ENCODE data around the gene SOX10. TPM values are rescaled to one million over a fixed set of nuclear protein-coding genes. Genes with fewer than 3 reads are reported as not detected.

The SOX10 gene
- total RNA-seq, 1 experiment from 2014 or later, result 2.4 TPM

DNA sequence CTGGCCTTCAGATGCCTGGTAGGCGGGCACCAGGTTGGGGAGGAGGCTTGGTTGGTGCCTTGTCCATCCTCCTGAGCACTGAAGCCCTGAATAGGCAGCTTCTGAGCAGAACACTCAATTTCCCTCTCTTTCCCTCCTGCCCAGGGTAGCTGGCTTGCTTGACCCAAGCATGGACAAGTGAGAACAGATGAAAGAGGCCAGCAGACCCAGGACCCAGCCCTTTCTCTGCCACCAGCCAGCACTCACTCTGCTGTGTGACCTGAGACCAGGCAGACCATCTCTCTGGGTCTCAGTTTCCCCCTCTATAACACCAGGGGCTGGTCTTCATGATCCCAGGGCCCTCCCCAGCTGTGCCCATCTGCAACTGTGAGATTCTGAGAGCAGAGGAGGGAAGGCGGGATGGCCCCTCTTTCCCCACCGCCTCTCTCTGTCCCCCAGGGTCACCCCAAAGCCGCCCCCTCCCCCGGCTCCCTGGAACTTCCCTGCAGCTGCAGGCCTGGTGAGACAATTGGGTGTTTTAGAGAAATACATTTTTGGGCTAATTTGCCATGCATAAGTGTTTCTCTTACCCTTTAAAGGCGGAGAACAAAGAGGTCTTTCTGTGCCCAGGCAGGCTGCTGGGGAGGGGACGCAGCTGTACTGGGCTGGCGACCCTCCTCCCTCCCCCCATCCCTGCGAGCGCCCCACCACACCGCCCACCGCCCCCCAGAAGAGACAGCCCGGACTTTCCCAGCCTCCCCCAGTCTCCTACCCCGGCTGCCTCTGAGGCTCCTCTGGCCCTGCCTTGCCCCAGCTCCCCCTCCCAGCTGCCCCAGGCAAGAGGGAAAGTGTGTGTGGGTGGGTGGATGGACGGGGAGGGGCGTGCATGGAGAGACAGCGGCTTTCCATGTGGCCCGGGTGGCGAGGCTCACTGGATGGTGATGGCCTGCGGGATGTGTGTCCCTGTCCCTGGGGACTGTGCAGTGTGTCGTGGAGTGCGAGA, 42.1 kb upstream of the SOX10 start:
- Histone ChIP-seq H3K4ac (ENCODE audit: low read depth, low read length) (no peak overlapping the region), H2AFZ (ENCODE audit: low read length) (no peak overlapping the region), H3K27me3 (ENCODE audit: insufficient read depth, low read length) (no peaks in the 10 kb centered on the region), H3K14ac (ENCODE audit: insufficient read depth, low read length) (peak overlapping the region; percentile 24; the same call in 1 of the 2 replicates), H3T11ph (ENCODE audit: low read length) (no peak overlapping the region), H3K9ac (ENCODE audit: extremely low read depth, insufficient read length, low read length) (no peak overlapping the region), H3K23me2 (ENCODE audit: insufficient read length, low read depth, low read length, poor library complexity, severe bottlenecking) (no peaks in the 10 kb centered on the region), H4K5ac (ENCODE audit: insufficient read length, low read depth, low read length) (no peak overlapping the region), H3K79me2 (ENCODE audit: insufficient read depth, low read length) (no peaks in the 10 kb centered on the region), H4K91ac (ENCODE audit: insufficient read length, low read depth, low read length) (no peak overlapping the region), H2BK20ac (ENCODE audit: low read depth, low read length, poor library complexity, severe bottlenecking) (no peak overlapping the region), H2BK12ac (ENCODE audit: insufficient read length, low read depth, low read length) (no peak overlapping the region), H2AK5ac (ENCODE audit: insufficient read length, low read length) (no peak overlapping the region), H3K56ac (ENCODE audit: insufficient read length, low read depth, low read length) (no peak overlapping the region), H3K9me3 (ENCODE audit: control insufficient read depth, low read depth, low read length) (no peaks in the 10 kb centered on the region), H2BK15ac (ENCODE audit: low read depth, low read length) (no peak overlapping the region), H3K23ac (ENCODE audit: insufficient read length, low read depth, low read length) (no peak overlapping the region), H2BK5ac (ENCODE audit: insufficient read length, low read length) (no peak overlapping the region), H3K79me1 (ENCODE audit: insufficient read depth, low read depth, low read length, poor library complexity, severe bottlenecking) (no peaks in the 10 kb centered on the region), H4K8ac (replicated peaks; ENCODE audit: insufficient read length, low read depth, low read length) (no peak overlapping the region), H3K4me2 (ENCODE audit: insufficient read depth, insufficient read length, low read length) (no peak overlapping the region), H2BK120ac (ENCODE audit: low read depth, low read length, poor library complexity, severe bottlenecking) (no peak overlapping the region), H4K20me1 (ENCODE audit: control insufficient read depth, insufficient read depth, insufficient read length) (no peaks in the 10 kb centered on the region), H3K27ac (ENCODE audit: insufficient read length, low read depth, low read length) (no peak overlapping the region), H3K4me1 (ENCODE audit: insufficient read depth, low read length) (no peaks in the 10 kb centered on the region), H3K18ac (ENCODE audit: insufficient read length, low read depth, low read length) (no peak overlapping the region)
- Mint-ChIP-seq H3K27me3 (ENCODE audit: low read depth) (peaks cover 33% of the 10 kb centered on the region), H3K4me1 (peaks cover 14 to 20% of the 10 kb centered on the region in 2 experiments), H3K4me3 (no peak overlapping the region; a peak in 1 of 5 replicates), H3K27ac (no peak overlapping the region; a peak in 1 of 7 replicates), H3K36me3 (ENCODE audit: insufficient read depth in 1 of 3, low read depth in 3 of 3) (no peaks in the 10 kb centered on the region), H3K9me3 (no peaks in the 10 kb centered on the region)
- no CpG with 5 or more reads among the region's 22 CpGs for WGBS (ENCODE audit: extremely low coverage, insufficient read length, low lambda C conversion rate)
- no peak for DNase-seq
- TF ChIP-seq, protein P1, sequence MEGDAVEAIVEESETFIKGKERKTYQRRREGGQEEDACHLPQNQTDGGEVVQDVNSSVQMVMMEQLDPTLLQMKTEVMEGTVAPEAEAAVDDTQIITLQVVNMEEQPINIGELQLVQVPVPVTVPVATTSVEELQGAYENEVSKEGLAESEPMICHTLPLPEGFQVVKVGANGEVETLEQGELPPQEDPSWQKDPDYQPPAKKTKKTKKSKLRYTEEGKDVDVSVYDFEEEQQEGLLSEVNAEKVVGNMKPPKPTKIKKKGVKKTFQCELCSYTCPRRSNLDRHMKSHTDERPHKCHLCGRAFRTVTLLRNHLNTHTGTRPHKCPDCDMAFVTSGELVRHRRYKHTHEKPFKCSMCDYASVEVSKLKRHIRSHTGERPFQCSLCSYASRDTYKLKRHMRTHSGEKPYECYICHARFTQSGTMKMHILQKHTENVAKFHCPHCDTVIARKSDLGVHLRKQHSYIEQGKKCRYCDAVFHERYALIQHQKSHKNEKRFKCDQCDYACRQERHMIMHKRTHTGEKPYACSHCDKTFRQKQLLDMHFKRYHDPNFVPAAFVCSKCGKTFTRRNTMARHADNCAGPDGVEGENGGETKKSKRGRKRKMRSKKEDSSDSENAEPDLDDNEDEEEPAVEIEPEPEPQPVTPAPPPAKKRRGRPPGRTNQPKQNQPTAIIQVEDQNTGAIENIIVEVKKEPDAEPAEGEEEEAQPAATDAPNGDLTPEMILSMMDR (conservative IDR thresholded peaks at IDR 0.05), result no peak

All from H9 (cell line).